GM19397 (cell line): ENCODE measurements around the gene EID1.
"Not testable (repeated sequence)": the region's sequence is repeated elsewhere in the genome, so short reads cannot be mapped to it uniquely, and the experiment has no call there.

Source experiments
- ATAC-seq: cut with Tn5 transposase; IDR thresholded peaks from one replicate; pipeline ENCODE4 v1.9.1; 2021; ENCODE audit warnings: mild to moderate bottlenecking, moderate library complexity; ENCODE audit not compliant: unreplicated experiment

Gene EID1

DNA sequence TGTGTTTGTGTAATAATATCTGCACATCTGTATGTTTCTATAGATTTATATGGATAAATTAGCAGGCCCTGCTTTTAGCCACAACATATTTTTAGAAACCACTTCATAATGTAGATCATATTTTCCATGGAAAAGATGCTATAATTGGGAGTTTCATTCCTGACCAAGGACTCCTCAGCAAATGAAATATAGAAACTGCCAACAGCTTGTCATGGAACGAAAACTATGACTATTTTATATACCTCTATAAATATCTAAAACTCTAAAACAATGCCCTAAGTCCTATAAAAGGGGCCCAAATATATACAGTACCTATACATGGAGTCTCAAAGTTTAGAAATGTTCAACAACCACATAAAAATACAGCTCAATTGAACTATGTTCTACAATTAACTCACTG, 27.9 kb downstream of the EID1 start:
- ATAC-seq: no peak

DNA sequence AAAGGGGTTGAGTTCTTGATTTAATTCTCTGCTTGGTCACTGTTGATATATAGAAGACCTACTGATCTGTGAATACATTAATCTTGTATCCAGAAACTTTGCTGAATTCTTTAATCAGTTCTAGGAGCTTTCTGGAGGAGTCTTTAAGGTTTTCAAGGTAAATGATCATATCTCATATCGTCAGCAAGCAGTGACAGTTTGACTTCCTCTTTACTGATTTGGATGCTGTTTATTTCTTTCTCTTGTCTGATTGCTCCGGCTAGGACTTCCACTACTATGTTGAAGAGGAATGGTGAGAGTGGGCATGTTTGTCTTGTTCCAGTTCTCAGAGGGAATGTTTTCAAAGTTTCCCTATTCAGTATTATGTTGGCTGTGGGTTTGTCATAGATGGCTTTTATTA, 31.4 kb downstream of the EID1 start:
- ATAC-seq: not testable (repeated sequence)

DNA sequence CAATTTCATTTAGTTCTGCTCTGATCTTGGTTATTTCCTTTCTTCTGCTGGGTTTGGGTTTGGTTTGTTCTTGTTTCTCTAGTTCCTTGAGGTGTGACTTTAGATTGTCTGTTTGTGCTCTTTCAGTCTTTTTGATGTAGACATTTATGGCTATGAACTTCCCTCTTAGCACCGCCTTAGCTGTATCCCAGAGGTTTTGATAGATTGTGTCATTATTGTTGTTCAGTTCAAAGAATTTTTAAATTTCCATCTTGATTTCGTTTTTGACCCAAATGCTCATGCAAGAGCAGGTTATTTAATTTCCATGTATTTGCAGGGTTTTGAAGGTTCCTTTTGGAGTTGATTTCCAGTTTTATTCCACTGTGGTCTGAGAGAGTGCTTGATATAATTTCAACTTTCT, 32.6 kb downstream of the EID1 start:
- not testable (repeated sequence) for ATAC-seq

DNA sequence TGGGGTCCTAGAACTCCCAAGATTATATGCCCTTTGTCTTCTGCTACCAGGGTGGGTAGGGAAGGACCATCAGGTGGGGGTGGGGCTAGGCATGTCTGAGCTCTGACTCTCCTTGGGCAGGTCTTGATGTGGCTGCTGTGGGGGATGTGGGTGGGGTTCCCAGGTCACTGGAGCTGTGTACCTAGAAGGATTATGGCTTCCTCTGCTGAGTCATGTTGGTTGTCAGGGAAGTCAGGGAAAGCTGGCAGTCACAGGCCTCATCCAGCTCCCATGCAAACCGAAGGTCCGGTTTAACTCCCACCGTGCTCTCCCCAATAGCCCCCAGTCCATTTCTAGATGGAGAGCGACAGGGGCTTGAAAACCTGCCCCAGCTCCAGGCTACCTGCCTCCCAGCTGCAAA, 35.2 kb downstream of the EID1 start:
- ATAC-seq: no peak

DNA sequence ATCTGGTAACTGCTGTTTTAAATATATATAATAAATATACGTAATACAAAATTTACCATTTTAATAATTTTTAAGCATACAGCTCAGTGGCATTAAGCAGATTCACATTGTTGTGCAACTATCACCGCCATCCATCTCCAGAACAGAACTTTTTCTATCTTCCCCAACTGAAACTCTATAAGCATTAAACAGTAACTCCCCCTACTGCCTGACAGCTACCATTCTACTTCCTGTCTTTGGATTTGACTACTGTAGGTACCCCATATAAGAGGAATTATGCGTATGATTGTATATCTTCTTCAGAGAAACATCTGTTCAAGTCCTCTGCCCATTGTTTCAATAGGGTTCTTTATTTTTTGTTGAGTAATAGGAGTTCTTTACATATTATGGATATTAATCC, 36.8 kb downstream of the EID1 start:
- ATAC-seq: no peak

DNA sequence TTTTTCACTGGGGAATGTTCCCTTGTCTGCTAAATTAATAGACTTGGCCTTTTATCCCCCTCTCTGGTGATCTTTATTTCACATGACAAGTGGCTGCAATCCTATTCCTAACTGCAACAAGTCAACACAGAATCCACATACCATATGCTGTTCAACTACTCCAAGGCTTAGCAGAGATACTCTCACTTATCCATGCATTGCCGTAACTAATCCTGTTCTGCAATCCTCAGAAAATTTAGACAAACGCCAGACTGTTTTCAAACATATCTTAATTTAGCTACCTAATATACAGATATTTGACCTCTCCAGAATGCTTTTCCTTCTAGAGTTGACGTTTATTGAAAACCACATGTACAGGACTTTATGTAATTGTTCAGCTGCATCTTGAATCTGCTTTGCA, 37.9 kb downstream of the EID1 start:
- ATAC-seq: no peak

DNA sequence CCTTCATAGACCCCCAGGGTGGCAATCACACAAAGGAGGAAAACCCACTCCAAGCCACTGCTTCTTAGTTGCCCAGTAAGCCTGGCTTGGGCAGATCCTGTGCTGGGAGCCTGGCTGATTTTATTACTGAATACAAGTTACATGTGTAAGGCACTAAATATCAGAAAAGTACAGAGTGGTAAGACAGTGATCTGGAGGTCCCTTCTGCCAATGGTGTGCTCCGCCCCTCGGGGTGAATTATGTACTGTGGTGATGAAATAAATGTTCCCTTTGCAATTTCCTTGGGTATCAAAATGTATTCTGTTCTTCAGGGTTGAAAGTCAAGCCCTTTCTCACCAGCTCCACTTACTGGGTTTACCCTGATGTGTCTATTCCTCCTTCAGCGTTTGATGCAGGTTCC, 38.8 kb downstream of the EID1 start:
- ATAC-seq: no peak

DNA sequence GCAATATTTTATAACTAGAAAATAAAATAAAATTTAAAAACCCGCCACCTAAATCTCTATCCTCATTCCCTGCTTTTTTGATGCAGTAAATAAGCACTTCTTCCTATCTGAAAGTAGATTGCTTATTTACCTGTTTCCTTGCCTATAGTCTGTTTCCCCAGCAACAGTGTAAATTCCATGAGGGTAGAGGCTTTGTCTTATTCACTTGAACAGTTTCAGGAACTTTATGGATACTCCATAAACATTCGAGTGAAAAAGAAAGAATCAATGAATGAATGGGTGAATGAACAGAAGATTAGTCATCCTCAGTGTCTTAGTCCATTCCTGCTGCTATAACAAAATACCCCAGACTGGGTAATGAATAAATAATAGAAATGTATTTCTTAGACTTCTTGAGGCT, 44.1 kb downstream of the EID1 start:
- ATAC-seq: no peak

DNA sequence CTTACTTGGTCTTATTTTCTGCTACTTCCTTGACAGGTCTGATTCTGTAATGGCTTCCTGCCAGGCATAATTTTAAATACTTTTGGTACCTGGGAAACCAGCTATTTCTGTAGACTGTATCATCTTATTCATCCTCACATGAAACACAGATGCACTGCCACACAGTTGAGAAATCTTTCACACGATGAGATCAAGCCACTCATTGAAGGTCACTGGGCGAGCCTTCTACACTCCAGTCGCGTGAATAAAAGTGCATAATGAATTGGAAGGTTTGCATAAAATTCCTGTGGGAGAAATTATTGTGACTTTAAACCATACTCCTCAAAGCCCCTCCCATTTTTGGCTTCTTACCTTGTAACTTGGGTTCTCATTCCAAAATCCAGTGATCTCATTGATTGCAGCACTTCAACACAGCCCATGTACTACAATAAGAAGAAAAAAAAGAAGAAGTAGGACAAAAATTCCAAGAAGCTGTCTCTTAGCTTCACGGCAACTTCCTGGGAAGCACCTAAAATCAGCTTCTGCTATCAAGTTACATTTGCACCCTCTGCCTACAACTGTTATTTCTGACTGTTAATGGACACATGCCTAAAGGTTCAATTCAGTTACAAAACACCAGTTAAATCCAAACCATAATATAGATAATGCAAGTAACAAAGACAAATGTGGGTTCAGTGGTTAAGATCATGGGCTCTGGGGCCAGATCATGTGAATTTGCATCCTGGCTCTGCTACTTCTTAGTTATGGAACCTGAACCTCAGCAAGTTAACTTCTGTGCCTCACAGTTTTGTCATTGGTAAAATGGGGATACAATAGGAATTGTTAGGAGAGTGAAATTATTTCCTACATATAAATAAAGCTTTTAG, 46.8 kb downstream of the EID1 start:
- ATAC-seq: no peak

DNA sequence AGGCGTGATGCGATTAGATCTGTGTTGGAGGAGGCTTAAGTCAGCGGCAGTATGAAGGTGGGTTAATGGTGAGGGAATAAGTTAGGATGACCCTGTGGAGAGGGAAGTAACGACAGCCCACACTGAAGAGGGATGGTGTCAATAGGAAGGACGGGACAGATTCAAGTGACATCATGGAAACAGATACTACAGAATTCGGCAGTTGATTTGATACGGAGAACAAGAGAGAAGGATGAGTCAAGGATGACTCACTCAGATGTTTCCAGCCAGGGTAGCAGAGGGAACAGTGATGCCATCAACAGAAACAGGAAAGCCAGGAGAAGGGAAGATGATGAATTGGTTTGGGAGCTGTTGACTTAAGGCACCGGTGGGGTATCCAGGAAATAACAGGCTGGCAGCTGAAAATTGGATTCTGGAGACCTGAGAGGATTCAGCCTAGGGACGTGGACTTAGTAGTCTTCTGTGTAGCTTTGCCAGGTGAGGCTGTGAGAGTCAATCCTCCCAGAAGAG, 47.8 kb downstream of the EID1 start:
- no peak for ATAC-seq

DNA sequence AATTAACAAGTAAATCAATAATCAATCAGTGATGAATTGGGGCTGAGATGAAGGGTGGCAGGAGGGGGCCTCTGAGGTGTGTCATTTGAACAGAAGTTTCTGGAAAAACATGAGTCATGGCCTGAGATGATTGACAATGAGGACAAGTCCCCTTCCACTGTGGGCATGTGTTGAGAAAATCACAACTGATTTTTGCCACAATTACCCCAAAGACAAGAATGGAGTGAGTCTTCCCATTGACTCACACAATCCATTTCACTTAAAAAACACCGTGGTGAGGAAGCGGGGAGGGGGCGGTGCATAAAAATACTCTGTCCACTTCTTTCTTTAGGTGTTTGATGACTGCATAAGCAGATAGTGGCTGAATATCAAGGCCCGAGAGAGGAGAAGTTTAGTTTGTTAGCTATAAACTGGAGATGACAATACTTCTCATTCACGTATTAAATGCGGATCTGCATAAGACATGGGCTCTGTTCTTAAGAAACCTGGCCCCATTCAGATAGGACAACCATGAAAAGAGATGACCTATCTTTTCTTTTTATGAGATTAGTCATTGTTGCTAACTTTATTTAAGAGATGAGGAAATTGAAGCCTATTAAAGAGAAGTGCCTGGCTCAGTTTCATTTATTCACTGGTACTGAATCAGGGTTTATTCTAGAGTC, 51.1 kb downstream of the EID1 start:
- ATAC-seq: no peak

DNA sequence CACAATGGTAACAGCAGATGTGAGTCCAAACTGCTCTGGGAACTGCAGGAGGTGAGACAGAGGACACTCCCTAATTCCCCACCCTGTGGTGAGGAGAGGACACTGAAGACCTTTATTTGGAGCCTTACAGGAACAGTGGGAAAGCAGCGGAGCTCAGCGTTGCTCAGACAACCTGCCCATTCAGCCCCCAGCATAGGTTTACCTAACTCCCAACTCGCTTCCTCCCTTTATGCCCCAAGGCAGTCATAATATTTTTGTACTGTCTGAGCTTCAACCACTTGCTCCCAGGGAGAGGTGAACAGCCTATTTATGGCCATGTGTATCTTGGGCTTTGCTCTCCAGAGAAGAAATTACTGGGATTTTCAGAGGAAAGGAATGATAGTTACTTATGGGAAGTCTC, 51.7 kb downstream of the EID1 start:
- ATAC-seq: no peak
